HG02642 (cell line): ENCODE results near the gene RTCB.

Experiments
- ATAC-seq: cut with Tn5 transposase; IDR thresholded peaks from one replicate; pipeline ENCODE4 v1.9.1; 2021; ENCODE audit warnings: mild to moderate bottlenecking; ENCODE audit not compliant: unreplicated experiment, poor library complexity

RTCB gene

GRCh38 chr22:32342977-32343376 is 69.1 kb downstream of the RTCB start:
- no peak for ATAC-seq

- ATAC-seq = no peak
Measured at GRCh38 chr22:32341122-32341740, 70.8 kb downstream of the RTCB start.

- ATAC-seq = no peak
Measured at GRCh38 chr22:32340411-32340810, 71.6 kb downstream of the RTCB start.

- ATAC-seq = no peak
Measured at GRCh38 chr22:32339190-32340012, 72.6 kb downstream of the RTCB start.

- no peak for ATAC-seq
Measured at GRCh38 chr22:32338757-32339156, 73.3 kb downstream of the RTCB start.
